K562 (cell line): ENCODE measurements around the gene CKS2. TPM values are rescaled to one million over a fixed set of nuclear protein-coding genes. Genes with fewer than 3 reads are reported as not detected.

ENCODE experiments used
- ATAC-seq: fragments of 200-7000 bp; cut with Tn5 transposase; 3 replicates; pipeline ENCODE4 v1.9.1; 2020; ENCODE audit warnings: moderate library complexity
- BruUV-seq: library from RNA; stranded (reverse); fragments of 400-500 nt; replicated peaks from 2 replicates; lab custom pipeline; 2021; lab: Mats Ljungman, UMichigan
- CTCF ChIA-PET: fragments of 300-600 bp; formaldehyde crosslinking; extraction: SDS; loops from one replicate; lab custom pipeline; 2021; ENCODE audit warnings: low intra/inter-chr PET ratio; lab: Yijun Ruan, JAX
- POLR2A ChIA-PET: fragments of 300-600, 350-650 bp; sonication (Branson Sonifier 250); formaldehyde crosslinking; extraction: SDS; loops from one replicate; lab custom pipeline; 2021; ENCODE audit warnings: antibody characterized with exemption, inconsistent platforms; lab: Yijun Ruan, JAX
- DNase-seq, 4 experiments: peaks; one replicate each; pipeline versions ENCODE4 v3.0.0 to v3.0.0-alpha.2; 2011 to 2018; ENCODE audit warnings: low spot score in 3 of 4, mixed read lengths in 3 of 4; ENCODE audit errors: extremely low read depth in 1 of 4
- FAIRE-seq: peaks from 2 replicates; lab custom pipeline; 2011; peaks lifted over from hg19 to GRCh38; lab: Jason Lieb, UNC
- H2AFZ ChIP-seq: 2 replicates; pipeline ENCODE4 v1.6.0; 2011; ENCODE audit warnings: low read depth, low read length, control low read depth, inconsistent platforms
- H3K27ac ChIP-seq: fragments of 200-600 bp; 3 replicates; pipeline ENCODE4 v1.8.0; 2011; ENCODE audit warnings: low read depth, mild to moderate bottlenecking, control low read depth, inconsistent platforms, low read length, moderate library complexity, mixed read lengths; ENCODE audit errors: extremely low read depth
- H3K27me3 ChIP-seq, 2 experiments: fragments of 300-600 bp in 1 of 2; 2 replicates in 1 of 2; 3 replicates in 1 of 2; pipeline versions ENCODE4 v1.6.0 to v1.8.0; 2011; ENCODE audit warnings: inconsistent platforms in 2 of 2, low read length in 2 of 2, mild to moderate bottlenecking in 1 of 2, mixed read lengths in 1 of 2, moderate library complexity in 1 of 2; ENCODE audit not compliant: control insufficient read depth in 2 of 2, insufficient read depth in 2 of 2
- H3K36me3 ChIP-seq: fragments of 300-600 bp; 3 replicates; pipeline ENCODE4 v1.8.0; 2011; ENCODE audit warnings: mild to moderate bottlenecking, low read length, inconsistent platforms; ENCODE audit not compliant: control insufficient read depth, insufficient read depth
- H3K4me1 ChIP-seq, 2 experiments: fragments of 200-600 bp in 1 of 2; replicated peaks in 1 of 2; 2 replicates in 1 of 2; 3 replicates in 1 of 2; pipeline versions ENCODE4 v1.5.1 to v1.8.0; 2011; ENCODE audit warnings: inconsistent platforms in 2 of 2, low read length in 2 of 2, mild to moderate bottlenecking in 1 of 2, mixed read lengths in 1 of 2, moderate library complexity in 1 of 2; ENCODE audit not compliant: control insufficient read depth in 2 of 2, insufficient read depth in 2 of 2
- H3K4me2 ChIP-seq: 2 replicates; pipeline ENCODE4 v1.6.1; 2011; ENCODE audit warnings: low read length, control low read depth, inconsistent platforms, mixed read lengths; ENCODE audit not compliant: insufficient read depth
- H3K4me3 ChIP-seq: fragments of 200-600 bp; sonication (generic), shearing (Covaris generic); 2 replicates; pipeline ENCODE4 v1.5.1; 2016; ENCODE audit warnings: control low read depth, inconsistent platforms
- H3K79me2 ChIP-seq: fragments of 200-600 bp; 3 replicates; pipeline ENCODE4 v1.8.0; 2011; ENCODE audit warnings: low read length, inconsistent platforms; ENCODE audit not compliant: control insufficient read depth, insufficient read depth
- H3K9ac ChIP-seq, 2 experiments: 2 replicates each; pipeline versions ENCODE4 v1.6.0 to v1.6.1; 2011; ENCODE audit warnings: low read depth in 2 of 2, low read length in 2 of 2, control low read depth in 1 of 2, inconsistent platforms in 1 of 2, mild to moderate bottlenecking in 1 of 2, mixed read lengths in 1 of 2; ENCODE audit not compliant: insufficient read depth in 1 of 2
- H3K9me1 ChIP-seq: one replicate; pipeline ENCODE4 v1.6.0; 2011; ENCODE audit warnings: inconsistent platforms, mild to moderate bottlenecking, low read length, moderate library complexity; ENCODE audit not compliant: control insufficient read depth, insufficient read depth
- H3K9me3 ChIP-seq: replicated peaks from 2 replicates; pipeline ENCODE4 v1.5.1; 2011; ENCODE audit warnings: low read depth, low read length, inconsistent platforms; ENCODE audit not compliant: control insufficient read depth, insufficient read depth
- H4K20me1 ChIP-seq: replicated peaks from 2 replicates; pipeline ENCODE4 v1.6.1; 2011; ENCODE audit warnings: low read length, inconsistent platforms, mixed read lengths; ENCODE audit not compliant: control insufficient read depth, insufficient read depth
- GTF2E2 ChIP-seq: fragments of 200-800 bp; sonication (Bioruptor generic); IDR thresholded peaks from 2 replicates; pipeline ENCODE4 v1.6.1; 2016; ENCODE audit warnings: missing genetic modification characterization, missing compliant biosample characterization
- HMG20B ChIP-seq: fragments of 250-450 bp; sonication (Bioruptor Pico); IDR thresholded peaks from 2 replicates; pipeline ENCODE4 v1.5.0; 2021; ENCODE audit warnings: mild to moderate bottlenecking
- MYBL2 ChIP-seq, 2 experiments: fragments of 450-650 bp in 1 of 2; sonication (generic) in 1 of 2; formaldehyde crosslinking in 1 of 2; IDR thresholded peaks; 2 replicates each; pipeline versions ENCODE4 v1.6.1 to v1.8.1; 2017 to 2022; ENCODE audit warnings: borderline replicate concordance in 1 of 2, inconsistent platforms in 1 of 2, low read depth in 1 of 2, mild to moderate bottlenecking in 1 of 2, missing genetic modification reagents in 1 of 2, moderate library complexity in 1 of 2
- SRSF1 ChIP-seq: fragments of 200-400 bp; formaldehyde crosslinking; IDR thresholded peaks from 2 replicates; pipeline ENCODE4 v1.6.1; 2017; ENCODE audit warnings: mild to moderate bottlenecking, low read depth, low read length, moderate library complexity
- ZKSCAN1 ChIP-seq: fragments of 150-350 bp; IDR thresholded peaks from 2 replicates; pipeline ENCODE4 v1.6.1; 2016; ENCODE audit warnings: low read depth, low read length
- ZNF212 ChIP-seq: fragments of 450-650 bp; formaldehyde crosslinking; IDR thresholded peaks from 2 replicates; pipeline ENCODE4 v1.4.0; 2020; ENCODE audit warnings: mild to moderate bottlenecking
- ZNF311 ChIP-seq: fragments of 250-450 bp; sonication (Bioruptor Pico); IDR thresholded peaks from 2 replicates; pipeline ENCODE4 v1.4.0; 2020; ENCODE audit warnings: mild to moderate bottlenecking, moderate library complexity
- WGBS: fragments of 100-300 bp; shearing (Covaris generic); methylation state at CpG from one replicate; pipeline ENCODE4 v1.1.6; 2016; ENCODE audit warnings: low coverage, mixed read lengths; ENCODE audit not compliant: insufficient coverage; ENCODE audit errors: missing lambda C conversion rate; 5-methylcytosine and 5-hydroxymethylcytosine counted together
- in situ Hi-C: fragments of 300-500 bp; cut with MboI; formaldehyde crosslinking; loops from 4 replicates; pipeline ENCODE4 v1.15.0; 2018; ENCODE audit warnings: inconsistent platforms, mixed read lengths
- intact Hi-C: fragments of 100-400 bp; cut with micrococcal nuclease; formaldehyde crosslinking; loops from 2 replicates; pipeline ENCODE4 v1.14.2; 2022
- polyA plus RNA-seq, 8 experiments: library from polyadenylated mRNA; depleted of rRNA in 4 of 8; stranded (reverse) in 5 of 8; unstranded in 3 of 8; fragments of >200 nt; fragmentation: Nextera tagmentation in 2 of 8; fragmentation: Illumina TruSeq in 1 of 8; extraction: Ambion mirVana in 2 of 8; extraction: Trizol in 1 of 8; gene quantifications; 2 replicates each; pipeline versions ENCODE4 v1.2.1 to v1.2.3, GENCODE V29; 2011 to 2014; ENCODE audit warnings: inconsistent platforms in 1 of 8, missing spikeins in 1 of 8
- total RNA-seq, 7 experiments: library from RNA; depleted of rRNA in 6 of 7; stranded (reverse); fragments of >200 nt in 6 of 7; fragmentation: Illumina TruSeq in 2 of 7; extraction: Trizol in 2 of 7; gene quantifications; 2 replicates each; pipeline versions ENCODE4 v1.2.1 to v1.2.3, GENCODE V29; 2011 to 2021; ENCODE audit warnings: low replicate concordance in 1 of 7
- TF ChIP-seq, protein P1 (sequence below): fragments of 200-600 bp; sonication (generic); IDR thresholded peaks from one replicate; pipeline ENCODE4 v1.6.1; 2012; ENCODE audit warnings: mild to moderate bottlenecking, low read depth, low read length, inconsistent platforms
- TF ChIP-seq, protein P2 (sequence below): sonication (generic); formaldehyde crosslinking; IDR thresholded peaks from 2 replicates; pipeline ENCODE4 v1.8.0; 2022; ENCODE audit warnings: mild to moderate bottlenecking, missing genetic modification reagents

CKS2 gene
- total and polyA plus RNA-seq, 9 of the 15 experiments (the other 6 are each of a cell fraction or from before 2014, with no cell fraction given) = 123 to 941 (median 321) TPM

DNA sequence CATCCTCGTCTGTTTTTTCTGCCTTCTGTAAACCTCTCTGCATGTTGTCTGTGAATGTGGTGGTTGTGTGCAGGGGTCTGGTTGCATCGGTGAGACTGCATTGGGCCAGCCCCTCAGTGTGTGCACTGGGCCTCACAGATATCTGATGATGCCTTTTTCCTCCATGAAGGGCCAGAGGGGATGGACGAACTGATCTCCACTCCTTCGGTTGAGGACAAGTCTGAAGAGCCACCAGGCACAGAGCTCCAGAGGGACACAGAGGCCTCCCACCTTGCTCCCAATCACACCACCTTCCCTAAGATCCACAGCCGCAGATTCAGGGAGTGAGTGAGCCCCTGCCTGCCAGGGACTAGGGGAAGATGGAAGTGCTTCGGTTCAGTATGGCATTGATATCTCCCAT lies 38.6 kb downstream of the CKS2 start:
- FAIRE-seq (no peak), ATAC-seq (no peak), DNase-seq (no peak)
- in situ Hi-C loops (no loop called here), intact Hi-C loops (no loop called here)
- ChIA-PET POLR2A (interaction anchor here (1.2 kb wide), 1 partner anchor 9 kb away, joined by 4 read pairs; no protein-coding TSS in a partner anchor), CTCF (no interaction called here)
- Histone ChIP-seq H3K36me3 (peaks cover 89% of the 10 kb centered on the region; the same call in 2 of the 3 replicates), H3K27ac (no peak overlapping the region), H3K4me2 (no peak overlapping the region), H4K20me1 (no peaks in the 10 kb centered on the region), H3K4me3 (no peak overlapping the region), H3K79me2 (no peaks in the 10 kb centered on the region), H3K4me1 (no peaks in the 10 kb centered on the region), H3K9me1 (no peaks in the 10 kb centered on the region), H3K27me3 (no peaks in the 10 kb centered on the region), H3K9me3 (no peaks in the 10 kb centered on the region), H2AFZ (no peak overlapping the region), H3K9ac (no peak overlapping the region)
- WGBS = 92% methylated on average over 6 of the region's 6 CpGs
- BruUV-seq = no TSS peak
- no peak for TF ChIP-seq ZKSCAN1
- no peak for TF ChIP-seq GTF2E2 (tag)
- no peak for TF ChIP-seq HMG20B (CRISPR knock-in tag)
- TF ChIP-seq SRSF1 = no peak
- TF ChIP-seq MYBL2 (IDR thresholded peaks at IDR 0.05; ENCODE audit: low read depth) = no peak
- no peak for TF ChIP-seq MYBL2 (CRISPR knock-in tag; IDR thresholded peaks at IDR 0.05; ENCODE audit: borderline replicate concordance)
- TF ChIP-seq ZNF212 (CRISPR knock-in tag) = no peak
- TF ChIP-seq, protein P1, sequence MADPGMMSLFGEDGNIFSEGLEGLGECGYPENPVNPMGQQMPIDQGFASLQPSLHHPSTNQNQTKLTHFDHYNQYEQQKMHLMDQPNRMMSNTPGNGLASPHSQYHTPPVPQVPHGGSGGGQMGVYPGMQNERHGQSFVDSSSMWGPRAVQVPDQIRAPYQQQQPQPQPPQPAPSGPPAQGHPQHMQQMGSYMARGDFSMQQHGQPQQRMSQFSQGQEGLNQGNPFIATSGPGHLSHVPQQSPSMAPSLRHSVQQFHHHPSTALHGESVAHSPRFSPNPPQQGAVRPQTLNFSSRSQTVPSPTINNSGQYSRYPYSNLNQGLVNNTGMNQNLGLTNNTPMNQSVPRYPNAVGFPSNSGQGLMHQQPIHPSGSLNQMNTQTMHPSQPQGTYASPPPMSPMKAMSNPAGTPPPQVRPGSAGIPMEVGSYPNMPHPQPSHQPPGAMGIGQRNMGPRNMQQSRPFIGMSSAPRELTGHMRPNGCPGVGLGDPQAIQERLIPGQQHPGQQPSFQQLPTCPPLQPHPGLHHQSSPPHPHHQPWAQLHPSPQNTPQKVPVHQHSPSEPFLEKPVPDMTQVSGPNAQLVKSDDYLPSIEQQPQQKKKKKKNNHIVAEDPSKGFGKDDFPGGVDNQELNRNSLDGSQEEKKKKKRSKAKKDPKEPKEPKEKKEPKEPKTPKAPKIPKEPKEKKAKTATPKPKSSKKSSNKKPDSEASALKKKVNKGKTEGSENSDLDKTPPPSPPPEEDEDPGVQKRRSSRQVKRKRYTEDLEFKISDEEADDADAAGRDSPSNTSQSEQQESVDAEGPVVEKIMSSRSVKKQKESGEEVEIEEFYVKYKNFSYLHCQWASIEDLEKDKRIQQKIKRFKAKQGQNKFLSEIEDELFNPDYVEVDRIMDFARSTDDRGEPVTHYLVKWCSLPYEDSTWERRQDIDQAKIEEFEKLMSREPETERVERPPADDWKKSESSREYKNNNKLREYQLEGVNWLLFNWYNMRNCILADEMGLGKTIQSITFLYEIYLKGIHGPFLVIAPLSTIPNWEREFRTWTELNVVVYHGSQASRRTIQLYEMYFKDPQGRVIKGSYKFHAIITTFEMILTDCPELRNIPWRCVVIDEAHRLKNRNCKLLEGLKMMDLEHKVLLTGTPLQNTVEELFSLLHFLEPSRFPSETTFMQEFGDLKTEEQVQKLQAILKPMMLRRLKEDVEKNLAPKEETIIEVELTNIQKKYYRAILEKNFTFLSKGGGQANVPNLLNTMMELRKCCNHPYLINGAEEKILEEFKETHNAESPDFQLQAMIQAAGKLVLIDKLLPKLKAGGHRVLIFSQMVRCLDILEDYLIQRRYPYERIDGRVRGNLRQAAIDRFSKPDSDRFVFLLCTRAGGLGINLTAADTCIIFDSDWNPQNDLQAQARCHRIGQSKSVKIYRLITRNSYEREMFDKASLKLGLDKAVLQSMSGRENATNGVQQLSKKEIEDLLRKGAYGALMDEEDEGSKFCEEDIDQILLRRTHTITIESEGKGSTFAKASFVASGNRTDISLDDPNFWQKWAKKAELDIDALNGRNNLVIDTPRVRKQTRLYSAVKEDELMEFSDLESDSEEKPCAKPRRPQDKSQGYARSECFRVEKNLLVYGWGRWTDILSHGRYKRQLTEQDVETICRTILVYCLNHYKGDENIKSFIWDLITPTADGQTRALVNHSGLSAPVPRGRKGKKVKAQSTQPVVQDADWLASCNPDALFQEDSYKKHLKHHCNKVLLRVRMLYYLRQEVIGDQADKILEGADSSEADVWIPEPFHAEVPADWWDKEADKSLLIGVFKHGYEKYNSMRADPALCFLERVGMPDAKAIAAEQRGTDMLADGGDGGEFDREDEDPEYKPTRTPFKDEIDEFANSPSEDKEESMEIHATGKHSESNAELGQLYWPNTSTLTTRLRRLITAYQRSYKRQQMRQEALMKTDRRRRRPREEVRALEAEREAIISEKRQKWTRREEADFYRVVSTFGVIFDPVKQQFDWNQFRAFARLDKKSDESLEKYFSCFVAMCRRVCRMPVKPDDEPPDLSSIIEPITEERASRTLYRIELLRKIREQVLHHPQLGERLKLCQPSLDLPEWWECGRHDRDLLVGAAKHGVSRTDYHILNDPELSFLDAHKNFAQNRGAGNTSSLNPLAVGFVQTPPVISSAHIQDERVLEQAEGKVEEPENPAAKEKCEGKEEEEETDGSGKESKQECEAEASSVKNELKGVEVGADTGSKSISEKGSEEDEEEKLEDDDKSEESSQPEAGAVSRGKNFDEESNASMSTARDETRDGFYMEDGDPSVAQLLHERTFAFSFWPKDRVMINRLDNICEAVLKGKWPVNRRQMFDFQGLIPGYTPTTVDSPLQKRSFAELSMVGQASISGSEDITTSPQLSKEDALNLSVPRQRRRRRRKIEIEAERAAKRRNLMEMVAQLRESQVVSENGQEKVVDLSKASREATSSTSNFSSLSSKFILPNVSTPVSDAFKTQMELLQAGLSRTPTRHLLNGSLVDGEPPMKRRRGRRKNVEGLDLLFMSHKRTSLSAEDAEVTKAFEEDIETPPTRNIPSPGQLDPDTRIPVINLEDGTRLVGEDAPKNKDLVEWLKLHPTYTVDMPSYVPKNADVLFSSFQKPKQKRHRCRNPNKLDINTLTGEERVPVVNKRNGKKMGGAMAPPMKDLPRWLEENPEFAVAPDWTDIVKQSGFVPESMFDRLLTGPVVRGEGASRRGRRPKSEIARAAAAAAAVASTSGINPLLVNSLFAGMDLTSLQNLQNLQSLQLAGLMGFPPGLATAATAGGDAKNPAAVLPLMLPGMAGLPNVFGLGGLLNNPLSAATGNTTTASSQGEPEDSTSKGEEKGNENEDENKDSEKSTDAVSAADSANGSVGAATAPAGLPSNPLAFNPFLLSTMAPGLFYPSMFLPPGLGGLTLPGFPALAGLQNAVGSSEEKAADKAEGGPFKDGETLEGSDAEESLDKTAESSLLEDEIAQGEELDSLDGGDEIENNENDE = no peak
- TF ChIP-seq ZNF311 (CRISPR knock-in tag) = no peak
- TF ChIP-seq, protein P2, sequence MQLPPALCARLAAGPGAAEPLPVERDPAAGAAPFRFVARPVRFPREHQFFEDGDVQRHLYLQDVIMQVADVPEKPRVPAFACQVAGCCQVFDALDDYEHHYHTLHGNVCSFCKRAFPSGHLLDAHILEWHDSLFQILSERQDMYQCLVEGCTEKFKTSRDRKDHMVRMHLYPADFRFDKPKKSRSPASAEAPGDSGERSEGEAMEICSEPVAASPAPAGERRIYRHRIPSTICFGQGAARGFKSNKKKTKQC (CRISPR knock-in tag) = no peak
